Rectal smooth muscle tissue (tissue), 1 donor: ENCODE results near the gene MTMR3.

Source experiments
- H3K27ac ChIP-seq: one replicate; pipeline ENCODE4 v1.7.0; 2013; ENCODE audit warnings: low read depth, low read length, inconsistent platforms
- H3K27me3 ChIP-seq: one replicate; pipeline ENCODE4 v1.7.0; 2013; ENCODE audit warnings: low read length; ENCODE audit not compliant: control insufficient read depth, insufficient read depth
- H3K36me3 ChIP-seq: one replicate; pipeline ENCODE4 v1.7.0; 2013; ENCODE audit warnings: low read length; ENCODE audit not compliant: control insufficient read depth, insufficient read depth
- H3K4me1 ChIP-seq: one replicate; pipeline ENCODE4 v1.7.0; 2013; ENCODE audit warnings: low read length; ENCODE audit not compliant: control insufficient read depth, insufficient read depth
- H3K4me3 ChIP-seq: one replicate; pipeline ENCODE4 v1.7.0; 2013; ENCODE audit warnings: low read length
- H3K9ac ChIP-seq: one replicate; pipeline ENCODE4 v1.7.0; 2013; ENCODE audit warnings: low read length

Gene MTMR3

GRCh38 chr22:29904020-29904419, 21.0 kb downstream of the MTMR3 start:
- peaks cover 10% of the 10 kb centered on the region for H3K4me1 ChIP-seq
- no peak overlapping the region for H3K4me3 ChIP-seq
- H3K36me3 ChIP-seq, result no peaks in the 10 kb centered on the region
- no peak overlapping the region for H3K9ac ChIP-seq
- no peak overlapping the region for H3K27ac ChIP-seq
- H3K27me3 ChIP-seq, result no peaks in the 10 kb centered on the region

- Histone ChIP-seq H3K9ac (no peak overlapping the region), H3K27ac (no peak overlapping the region), H3K4me3 (no peak overlapping the region), H3K4me1 (peaks cover 16% of the 10 kb centered on the region), H3K36me3 (no peaks in the 10 kb centered on the region), H3K27me3 (no peaks in the 10 kb centered on the region)
Observed at GRCh38 chr22:29907753-29908515, 25.0 kb downstream of the MTMR3 start.

GRCh38 chr22:29912141-29912540, 29.2 kb downstream of the MTMR3 start:
- H3K9ac ChIP-seq, result no peak overlapping the region
- peaks cover 44% of the 10 kb centered on the region for H3K4me1 ChIP-seq
- no peaks in the 10 kb centered on the region for H3K36me3 ChIP-seq
- no peak overlapping the region for H3K27ac ChIP-seq
- H3K27me3 ChIP-seq, result no peaks in the 10 kb centered on the region
- H3K4me3 ChIP-seq, result no peak overlapping the region

GRCh38 chr22:29912605-29913398, 29.8 kb downstream of the MTMR3 start:
- Histone ChIP-seq H3K27me3 (no peaks in the 10 kb centered on the region), H3K9ac (no peak overlapping the region), H3K36me3 (no peaks in the 10 kb centered on the region), H3K4me1 (peaks cover 46% of the 10 kb centered on the region), H3K4me3 (no peak overlapping the region), H3K27ac (peak overlapping the region; percentile 30)

- Histone ChIP-seq H3K9ac (no peak overlapping the region), H3K27me3 (no peaks in the 10 kb centered on the region), H3K36me3 (no peaks in the 10 kb centered on the region), H3K27ac (no peak overlapping the region), H3K4me3 (no peak overlapping the region), H3K4me1 (peaks cover 46% of the 10 kb centered on the region)
Observed at GRCh38 chr22:29914165-29914564, 31.2 kb downstream of the MTMR3 start.

GRCh38 chr22:29914991-29915533, 32.1 kb downstream of the MTMR3 start:
- H3K27ac ChIP-seq, result no peak overlapping the region
- peaks cover 46% of the 10 kb centered on the region for H3K4me1 ChIP-seq
- H3K27me3 ChIP-seq, result no peaks in the 10 kb centered on the region
- H3K36me3 ChIP-seq, result no peaks in the 10 kb centered on the region
- no peak overlapping the region for H3K4me3 ChIP-seq
- no peak overlapping the region for H3K9ac ChIP-seq

- H3K27ac ChIP-seq, result no peak overlapping the region
- no peak overlapping the region for H3K4me3 ChIP-seq
- no peaks in the 10 kb centered on the region for H3K36me3 ChIP-seq
- no peaks in the 10 kb centered on the region for H3K27me3 ChIP-seq
- H3K4me1 ChIP-seq, result peaks cover 44% of the 10 kb centered on the region
- no peak overlapping the region for H3K9ac ChIP-seq
Observed at GRCh38 chr22:29916007-29916544, 33.1 kb downstream of the MTMR3 start.

GRCh38 chr22:29917052-29917902, 34.3 kb downstream of the MTMR3 start:
- Histone ChIP-seq H3K27ac (no peak overlapping the region), H3K27me3 (no peaks in the 10 kb centered on the region), H3K36me3 (no peaks in the 10 kb centered on the region), H3K4me1 (peaks cover 41% of the 10 kb centered on the region), H3K9ac (no peak overlapping the region), H3K4me3 (no peak overlapping the region)

- Histone ChIP-seq H3K9ac (no peak overlapping the region), H3K4me3 (no peak overlapping the region), H3K27ac (no peak overlapping the region), H3K4me1 (no peaks in the 10 kb centered on the region), H3K36me3 (no peaks in the 10 kb centered on the region), H3K27me3 (no peaks in the 10 kb centered on the region)
Observed at GRCh38 chr22:29925402-29925801, 42.4 kb downstream of the MTMR3 start.

- Histone ChIP-seq H3K27me3 (no peaks in the 10 kb centered on the region), H3K4me3 (no peak overlapping the region), H3K9ac (no peak overlapping the region), H3K4me1 (no peaks in the 10 kb centered on the region), H3K27ac (no peak overlapping the region), H3K36me3 (no peaks in the 10 kb centered on the region)
Observed at GRCh38 chr22:29926057-29926456, 43.1 kb downstream of the MTMR3 start.

- Histone ChIP-seq H3K9ac (no peak overlapping the region), H3K4me1 (no peaks in the 10 kb centered on the region)
Observed at GRCh38 chr22:29932136-29932535, 49.2 kb downstream of the MTMR3 start.

GRCh38 chr22:29933619-29934018, 50.6 kb downstream of the MTMR3 start:
- Histone ChIP-seq H3K36me3 (no peaks in the 10 kb centered on the region), H3K4me1 (no peaks in the 10 kb centered on the region), H3K27ac (no peak overlapping the region)

More at GRCh38 chr22:29932136-29932535, 49.2 kb downstream of the MTMR3 start:
- no peaks in the 10 kb centered on the region for H3K27me3 ChIP-seq
- H3K36me3 ChIP-seq, result no peaks in the 10 kb centered on the region
- H3K27ac ChIP-seq, result no peak overlapping the region
- no peak overlapping the region for H3K4me3 ChIP-seq

More at GRCh38 chr22:29933619-29934018, 50.6 kb downstream of the MTMR3 start:
- Histone ChIP-seq H3K27me3 (no peaks in the 10 kb centered on the region), H3K9ac (no peak overlapping the region), H3K4me3 (no peak overlapping the region)
